Lung (tissue), 12 donors: Measurements from ENCODE around the gene PPHLN1. TPM values are rescaled to one million over a fixed set of nuclear protein-coding genes. Genes with fewer than 3 reads are reported as not detected.
"Not testable (repeated sequence)": the region's sequence is repeated elsewhere in the genome, so short reads cannot be mapped to it uniquely, and the experiment has no call there.

ENCODE experiments used
- ATAC-seq: fragments of 200-7000 bp; cut with Tn5 transposase; one replicate; pipeline ENCODE4 v1.9.1; 2020; ENCODE audit warnings: moderate number of reproducible peaks; ENCODE audit not compliant: insufficient read depth, low FRiP score
- DNase-seq, 3 donors: peaks; one replicate each; pipeline ENCODE4 v3.0.0-alpha.2; 2013 to 2017
- H3K27ac ChIP-seq, 2 donors: one replicate each; pipeline ENCODE4 v1.5.1; 2013; ENCODE audit warnings: mild to moderate bottlenecking in 2 of 2, moderate library complexity in 2 of 2, control low read depth in 1 of 2, inconsistent platforms in 1 of 2, low read depth in 1 of 2, low read length in 1 of 2
- H3K27me3 ChIP-seq, 3 donors: one replicate each; pipeline ENCODE4 v1.5.1; 2013; ENCODE audit warnings: low read length in 2 of 3; ENCODE audit not compliant: control insufficient read depth in 3 of 3, insufficient read depth in 3 of 3
- H3K36me3 ChIP-seq, 4 donors: one replicate each; pipeline ENCODE4 v1.5.1; 2013; ENCODE audit warnings: low read length in 4 of 4, mild to moderate bottlenecking in 1 of 4, moderate library complexity in 1 of 4; ENCODE audit not compliant: control insufficient read depth in 4 of 4, insufficient read depth in 4 of 4
- H3K4me1 ChIP-seq, 5 donors: one replicate each; pipeline ENCODE4 v1.5.1; 2013; ENCODE audit warnings: low read length in 5 of 5, mild to moderate bottlenecking in 2 of 5, moderate library complexity in 1 of 5; ENCODE audit not compliant: control insufficient read depth in 5 of 5, insufficient read depth in 5 of 5
- H3K4me3 ChIP-seq: one replicate; pipeline ENCODE4 v1.5.1; 2013; ENCODE audit warnings: mild to moderate bottlenecking, control low read depth, moderate library complexity
- H3K9ac ChIP-seq, 2 donors: one replicate each; pipeline ENCODE4 v1.5.1; 2013; ENCODE audit warnings: low read length in 2 of 2, control low read depth in 1 of 2; ENCODE audit not compliant: insufficient read depth in 1 of 2
- H3K9me3 ChIP-seq, 4 donors: one replicate each; pipeline ENCODE4 v1.5.1; 2013; ENCODE audit warnings: low read length in 3 of 4, mild to moderate bottlenecking in 1 of 4, moderate library complexity in 1 of 4; ENCODE audit not compliant: control insufficient read depth in 4 of 4, insufficient read depth in 3 of 4
- CTCF ChIP-seq: IDR thresholded peaks from 2 replicates; pipeline ENCODE4 v1.5.1; 2012; ENCODE audit warnings: mild to moderate bottlenecking; ENCODE audit errors: control extremely low read depth, extremely low read depth
- WGBS, 2 donors: extraction: QIAGEN DNeasy Blood & Tissue Kit; methylation state at CpG; one replicate each; pipeline ENCODE4 v1.1.7; 2013; 5-methylcytosine and 5-hydroxymethylcytosine counted together
- polyA plus RNA-seq, 2 donors: library from polyadenylated mRNA; stranded (reverse); fragments of 200-250 nt; gene quantifications; one replicate each; pipeline ENCODE4 v1.2.1, GENCODE V29; 2013
- total RNA-seq, 2 donors: library from RNA; depleted of rRNA in 1 of 2; stranded (reverse); fragments of >200 nt in 1 of 2; gene quantifications; one replicate each; pipeline ENCODE4 v1.2.1, GENCODE V29; 2014 to 2021
- donor health status: control.
- donor health status: control.
- donor health status: Bipolar disorder and iron deficiency.
- donor health status: healthy.
- donor health status: DM: yes; HTN: yes; CAD: no.

PPHLN1 gene
- total and polyA plus RNA-seq, 4 donors: 26.5 to 72.5 (median 34.3) TPM

- H3K9ac ChIP-seq: no peak overlapping the region
- WGBS, 2 donors: 93 to 98% methylated on average over 1 of the region's 1 CpG
- ATAC-seq (no peak), DNase-seq (no peak)
- H3K27me3 ChIP-seq: no peaks in the 10 kb centered on the region
- H3K9me3 ChIP-seq: no peaks in the 10 kb centered on the region
- TF ChIP-seq CTCF: no peak
- H3K27ac ChIP-seq: no peak overlapping the region
- no peak overlapping the region for H3K4me3 ChIP-seq
- peaks cover 0 to 2% (median under 1%) of the 10 kb centered on the region in 4 donors for H3K36me3 ChIP-seq
- peaks cover 0 to 6% (median 0%) of the 10 kb centered on the region in 5 donors for H3K4me1 ChIP-seq
These were observed 20.5 kb downstream of the PPHLN1 start for GRCh38 chr12:42346403-42347002.

- DNase-seq, H3K36me3 ChIP-seq, H3K27ac ChIP-seq, H3K27me3 ChIP-seq, H3K9me3 ChIP-seq, H3K4me3 ChIP-seq, ATAC-seq, H3K9ac ChIP-seq, H3K4me1 ChIP-seq: not testable (repeated sequence)
- 89 to 91% methylated on average over 11 of the region's 16 CpGs for WGBS, 2 donors
These were observed 23.4 kb downstream of the PPHLN1 start for GRCh38 chr12:42349119-42350020.

GRCh38 chr12:42350021-42350407, 24.0 kb downstream of the PPHLN1 start:
- not testable (repeated sequence) for H3K9me3 ChIP-seq, H3K36me3 ChIP-seq, H3K27me3 ChIP-seq, H3K4me1 ChIP-seq, H3K4me3 ChIP-seq, H3K9ac ChIP-seq, DNase-seq, ATAC-seq, H3K27ac ChIP-seq
- WGBS, 2 donors: 94 to 99% methylated on average over 19 to 34 of the region's 34 CpGs

- no peak overlapping the region for H3K9ac ChIP-seq
- H3K4me1 ChIP-seq: peaks cover 0 to 2% (median 0%) of the 10 kb centered on the region in 5 donors
- no peak for ATAC-seq
- peaks cover 0 to 11% (median 5%) of the 10 kb centered on the region in 4 donors for H3K36me3 ChIP-seq
- no peak for TF ChIP-seq CTCF
- H3K27me3 ChIP-seq: no peaks in the 10 kb centered on the region
- H3K9me3 ChIP-seq: no peaks in the 10 kb centered on the region
- no peak overlapping the region for H3K4me3 ChIP-seq
- DNase-seq: no peak
- 87 to 94% methylated on average over 2 of the region's 2 CpGs for WGBS, 2 donors
- H3K27ac ChIP-seq: no peak overlapping the region
These were observed 30.4 kb downstream of the PPHLN1 start for GRCh38 chr12:42356344-42356743.
